SH-SY5Y (cell line): ENCODE results near the gene DEFB121.

ENCODE experiments used
- GATA2 ChIP-seq: IDR thresholded peaks from 2 replicates; pipeline ENCODE4 v1.6.1; 2011; ENCODE audit warnings: mild to moderate bottlenecking, low read depth, low read length
- GATA3 ChIP-seq: IDR thresholded peaks from 2 replicates; pipeline ENCODE4 v1.6.1; 2011; ENCODE audit warnings: low read depth, mild to moderate bottlenecking, low read length, moderate library complexity

DNA sequence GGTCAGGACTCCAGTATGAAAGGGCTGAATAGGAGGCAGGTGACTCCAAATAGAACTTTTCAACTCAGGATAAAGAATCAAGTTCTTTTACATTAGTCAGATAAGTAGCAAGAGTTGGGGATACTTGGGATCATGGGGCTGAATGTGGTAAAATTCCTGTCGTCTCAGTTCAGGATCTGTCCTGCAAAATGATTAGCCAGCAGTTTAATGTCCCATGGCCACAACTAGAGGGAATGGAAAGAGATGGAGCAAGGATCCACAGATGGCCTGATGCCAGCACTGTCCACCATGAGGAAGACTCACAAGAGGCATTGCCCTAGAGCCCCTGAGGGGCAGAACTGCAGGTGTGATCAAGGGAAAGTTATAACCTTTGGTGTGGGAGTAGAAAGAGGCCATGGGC, 2.1 kb downstream of the DEFB121 start:
- no peak for TF ChIP-seq GATA3
- TF ChIP-seq GATA2, result no peak
